ENCODE measurements around the gene AOPEP. TPM values are rescaled to one million over a fixed set of nuclear protein-coding genes. Genes with fewer than 3 reads are reported as not detected.

The AOPEP gene
- total and polyA plus RNA-seq, 2 of the 13 experiments (the other 11 are each of a cell fraction or from before 2014, with no cell fraction given), result 22.2 to 41.6 TPM

DNA sequence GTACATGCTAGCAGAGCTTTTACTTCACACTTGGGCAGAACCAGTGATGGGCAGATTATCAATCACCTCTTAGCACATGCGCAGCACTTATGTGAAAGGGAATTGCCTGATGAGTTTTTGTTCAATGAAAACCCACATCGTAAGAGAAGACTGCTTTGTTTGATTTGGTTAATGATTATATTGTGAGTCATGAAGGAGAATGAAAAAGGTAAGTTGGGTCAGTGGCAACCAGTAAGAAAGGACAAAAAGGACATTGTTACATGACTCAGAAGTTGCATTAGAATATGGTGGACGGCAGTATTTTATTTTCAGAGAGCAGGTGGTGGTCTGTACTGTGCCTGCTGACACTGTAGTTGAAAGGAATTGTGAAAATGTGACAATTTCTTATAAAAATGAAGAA lies 127.4 kb downstream of the AOPEP start (continued):
- TF ChIP-seq, protein P1, sequence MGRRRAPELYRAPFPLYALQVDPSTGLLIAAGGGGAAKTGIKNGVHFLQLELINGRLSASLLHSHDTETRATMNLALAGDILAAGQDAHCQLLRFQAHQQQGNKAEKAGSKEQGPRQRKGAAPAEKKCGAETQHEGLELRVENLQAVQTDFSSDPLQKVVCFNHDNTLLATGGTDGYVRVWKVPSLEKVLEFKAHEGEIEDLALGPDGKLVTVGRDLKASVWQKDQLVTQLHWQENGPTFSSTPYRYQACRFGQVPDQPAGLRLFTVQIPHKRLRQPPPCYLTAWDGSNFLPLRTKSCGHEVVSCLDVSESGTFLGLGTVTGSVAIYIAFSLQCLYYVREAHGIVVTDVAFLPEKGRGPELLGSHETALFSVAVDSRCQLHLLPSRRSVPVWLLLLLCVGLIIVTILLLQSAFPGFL (CRISPR knock-in tag; IDR thresholded peaks at IDR 0.05), result no peak
- TF ChIP-seq FOXK2 (IDR thresholded peaks at IDR 0.05) (no peak), ZBTB7B (CRISPR knock-in tag; IDR thresholded peaks at IDR 0.05) (no peak), NFATC3 (CRISPR knock-in tag; IDR thresholded peaks at IDR 0.05) (no peak), ZNF160 (CRISPR knock-in tag; IDR thresholded peaks at IDR 0.05) (no peak), ZNF577 (CRISPR knock-in tag; IDR thresholded peaks at IDR 0.05; ENCODE audit: borderline replicate concordance, low read depth) (no peak), ZNF10 (CRISPR knock-in tag; IDR thresholded peaks at IDR 0.05; ENCODE audit: borderline replicate concordance, low read depth) (no peak), ZNF564 (CRISPR knock-in tag; IDR thresholded peaks at IDR 0.05) (no peak), ZNF232 (CRISPR knock-in tag; IDR thresholded peaks at IDR 0.05; ENCODE audit: borderline replicate concordance) (no peak), THYN1 (CRISPR knock-in tag; IDR thresholded peaks at IDR 0.05; ENCODE audit: borderline replicate concordance, low read depth) (no peak)
- TF ChIP-seq, protein P2, sequence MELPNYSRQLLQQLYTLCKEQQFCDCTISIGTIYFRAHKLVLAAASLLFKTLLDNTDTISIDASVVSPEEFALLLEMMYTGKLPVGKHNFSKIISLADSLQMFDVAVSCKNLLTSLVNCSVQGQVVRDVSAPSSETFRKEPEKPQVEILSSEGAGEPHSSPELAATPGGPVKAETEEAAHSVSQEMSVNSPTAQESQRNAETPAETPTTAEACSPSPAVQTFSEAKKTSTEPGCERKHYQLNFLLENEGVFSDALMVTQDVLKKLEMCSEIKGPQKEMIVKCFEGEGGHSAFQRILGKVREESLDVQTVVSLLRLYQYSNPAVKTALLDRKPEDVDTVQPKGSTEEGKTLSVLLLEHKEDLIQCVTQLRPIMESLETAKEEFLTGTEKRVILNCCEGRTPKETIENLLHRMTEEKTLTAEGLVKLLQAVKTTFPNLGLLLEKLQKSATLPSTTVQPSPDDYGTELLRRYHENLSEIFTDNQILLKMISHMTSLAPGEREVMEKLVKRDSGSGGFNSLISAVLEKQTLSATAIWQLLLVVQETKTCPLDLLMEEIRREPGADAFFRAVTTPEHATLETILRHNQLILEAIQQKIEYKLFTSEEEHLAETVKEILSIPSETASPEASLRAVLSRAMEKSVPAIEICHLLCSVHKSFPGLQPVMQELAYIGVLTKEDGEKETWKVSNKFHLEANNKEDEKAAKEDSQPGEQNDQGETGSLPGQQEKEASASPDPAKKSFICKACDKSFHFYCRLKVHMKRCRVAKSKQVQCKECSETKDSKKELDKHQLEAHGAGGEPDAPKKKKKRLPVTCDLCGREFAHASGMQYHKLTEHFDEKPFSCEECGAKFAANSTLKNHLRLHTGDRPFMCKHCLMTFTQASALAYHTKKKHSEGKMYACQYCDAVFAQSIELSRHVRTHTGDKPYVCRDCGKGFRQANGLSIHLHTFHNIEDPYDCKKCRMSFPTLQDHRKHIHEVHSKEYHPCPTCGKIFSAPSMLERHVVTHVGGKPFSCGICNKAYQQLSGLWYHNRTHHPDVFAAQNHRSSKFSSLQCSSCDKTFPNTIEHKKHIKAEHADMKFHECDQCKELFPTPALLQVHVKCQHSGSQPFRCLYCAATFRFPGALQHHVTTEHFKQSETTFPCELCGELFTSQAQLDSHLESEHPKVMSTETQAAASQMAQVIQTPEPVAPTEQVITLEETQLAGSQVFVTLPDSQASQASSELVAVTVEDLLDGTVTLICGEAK (IDR thresholded peaks at IDR 0.05), result no peak
- TF ChIP-seq, protein P2 (CRISPR knock-in tag; IDR thresholded peaks at IDR 0.05), result no peak
